NCI-H1105 treated with DMSO at 0.1 percent for 48 hours (cell line): ENCODE data around the gene TMEM225B.
"Not testable (repeated sequence)": the region's sequence is repeated elsewhere in the genome, so short reads cannot be mapped to it uniquely, and the experiment has no call there.

Source experiments
- DNase-seq: peaks from one replicate; lab custom pipeline; 2025; lab: John Stamatoyannopoulos, UW

The TMEM225B gene

DNA sequence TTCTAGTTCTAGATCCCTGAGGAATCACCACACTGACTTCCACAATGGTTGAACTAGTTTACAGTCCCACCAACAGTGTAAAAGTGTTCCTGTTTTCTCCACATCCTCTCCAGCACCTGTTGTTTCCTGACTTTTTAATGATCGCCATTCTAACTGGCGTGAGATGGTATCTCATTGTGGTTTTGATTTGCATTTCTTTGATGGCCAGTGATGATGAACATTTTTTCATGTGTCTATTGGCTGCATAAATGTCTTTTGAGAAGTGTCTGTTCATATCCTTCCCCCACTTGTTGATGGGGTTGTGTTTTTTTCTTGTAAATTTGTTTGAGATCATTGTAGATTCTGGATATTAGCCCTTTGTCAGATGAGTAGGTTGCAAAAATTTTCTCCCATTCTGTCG is 56.6 kb downstream of the TMEM225B start:
- not testable (repeated sequence) for DNase-seq

DNA sequence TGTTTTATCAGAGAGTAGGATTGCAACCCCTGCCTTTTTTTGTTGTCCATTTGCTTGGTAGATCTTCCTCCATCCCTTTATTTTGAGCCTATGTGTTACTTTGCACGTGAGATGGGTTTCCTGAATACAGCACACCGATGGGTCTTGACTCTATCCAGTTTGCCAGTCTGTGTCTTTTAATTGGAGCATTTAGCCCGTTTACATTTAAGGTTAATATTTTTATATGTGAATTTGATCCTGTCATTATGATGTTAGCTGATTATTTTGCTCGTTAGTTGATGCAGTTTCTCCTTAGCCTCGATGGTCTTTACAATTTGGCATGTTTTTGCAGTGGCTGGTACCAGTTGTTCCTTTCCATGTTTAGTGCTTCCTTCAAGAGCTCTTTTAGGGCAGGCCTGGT is 59.8 kb downstream of the TMEM225B start:
- not testable (repeated sequence) for DNase-seq
